Measurements from ENCODE around the gene LRRC1.

The LRRC1 gene

DNA sequence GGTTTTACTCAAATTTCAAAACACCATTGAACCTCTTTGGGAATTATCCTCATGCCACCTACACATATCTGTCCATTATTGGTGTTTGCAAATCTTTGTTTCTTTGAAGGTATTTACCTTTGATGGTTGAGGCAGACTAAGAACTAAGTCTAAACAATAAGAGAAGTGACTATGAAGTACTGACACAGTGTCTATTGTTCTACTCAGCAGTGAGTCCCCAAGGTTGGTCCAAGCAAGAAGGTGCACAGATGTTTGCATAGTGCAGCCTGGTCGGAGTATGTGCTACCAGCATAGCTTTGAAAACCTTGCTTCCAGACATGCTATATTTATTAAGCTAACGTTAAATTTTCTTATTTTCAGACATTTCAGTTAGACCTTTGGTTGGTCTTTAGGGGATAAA lies 19.5 kb downstream of the LRRC1 start:
- Histone ChIP-seq H3K36me3 (ENCODE audit: control insufficient read depth in 2 of 2, insufficient read depth in 1 of 2, low read length in 2 of 2) (no peaks in the 10 kb centered on the region), H3K9me3 (ENCODE audit: control insufficient read depth, insufficient read depth, low read depth, low read length) (no peaks in the 10 kb centered on the region), H3K4me3 (ENCODE audit: low read depth, low read length) (no peak overlapping the region), H3K4me1 (ENCODE audit: control insufficient read depth, insufficient read depth, low read length) (peaks cover 31% of the 10 kb centered on the region), H3K27ac (ENCODE audit: extremely low read depth, low read depth, low read length) (no peak overlapping the region)
- POLR2A ChIA-PET = interaction anchor here (1.4 kb wide), 1 partner anchor 21 kb away, joined by 4 read pairs; no protein-coding TSS in a partner anchor
- CTCF ChIA-PET = interaction anchor here (0.6 to 0.9 kb wide), 3 partner anchors 19 to 89 kb away, joined by 3 read pairs; partner anchors contain the start of gene LRRC1
- TF ChIP-seq ZNF398 (tag by site-specific recombination; IDR thresholded peaks at IDR 0.05) (no peak), ZNF658 (tag by site-specific recombination; IDR thresholded peaks at IDR 0.05) (no peak), PRDM6 (tag by site-specific recombination; IDR thresholded peaks at IDR 0.05) (no peak), ZNF571 (tag by site-specific recombination; IDR thresholded peaks at IDR 0.05) (no peak), ZNF223 (tag by site-specific recombination; IDR thresholded peaks at IDR 0.05) (no peak)
- TF ChIP-seq, protein P1, sequence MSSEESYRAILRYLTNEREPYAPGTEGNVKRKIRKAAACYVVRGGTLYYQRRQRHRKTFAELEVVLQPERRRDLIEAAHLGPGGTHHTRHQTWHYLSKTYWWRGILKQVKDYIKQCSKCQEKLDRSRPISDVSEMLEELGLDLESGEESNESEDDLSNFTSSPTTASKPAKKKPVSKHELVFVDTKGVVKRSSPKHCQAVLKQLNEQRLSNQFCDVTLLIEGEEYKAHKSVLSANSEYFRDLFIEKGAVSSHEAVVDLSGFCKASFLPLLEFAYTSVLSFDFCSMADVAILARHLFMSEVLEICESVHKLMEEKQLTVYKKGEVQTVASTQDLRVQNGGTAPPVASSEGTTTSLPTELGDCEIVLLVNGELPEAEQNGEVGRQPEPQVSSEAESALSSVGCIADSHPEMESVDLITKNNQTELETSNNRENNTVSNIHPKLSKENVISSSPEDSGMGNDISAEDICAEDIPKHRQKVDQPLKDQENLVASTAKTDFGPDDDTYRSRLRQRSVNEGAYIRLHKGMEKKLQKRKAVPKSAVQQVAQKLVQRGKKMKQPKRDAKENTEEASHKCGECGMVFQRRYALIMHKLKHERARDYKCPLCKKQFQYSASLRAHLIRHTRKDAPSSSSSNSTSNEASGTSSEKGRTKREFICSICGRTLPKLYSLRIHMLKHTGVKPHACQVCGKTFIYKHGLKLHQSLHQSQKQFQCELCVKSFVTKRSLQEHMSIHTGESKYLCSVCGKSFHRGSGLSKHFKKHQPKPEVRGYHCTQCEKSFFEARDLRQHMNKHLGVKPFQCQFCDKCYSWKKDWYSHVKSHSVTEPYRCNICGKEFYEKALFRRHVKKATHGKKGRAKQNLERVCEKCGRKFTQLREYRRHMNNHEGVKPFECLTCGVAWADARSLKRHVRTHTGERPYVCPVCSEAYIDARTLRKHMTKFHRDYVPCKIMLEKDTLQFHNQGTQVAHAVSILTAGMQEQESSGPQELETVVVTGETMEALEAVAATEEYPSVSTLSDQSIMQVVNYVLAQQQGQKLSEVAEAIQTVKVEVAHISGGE (tag by site-specific recombination; conservative IDR thresholded peaks at IDR 0.05; ENCODE audit: low read depth) = no peak

GRCh38 chr6:53815381-53816119 lies 20.7 kb downstream of the LRRC1 start:
- no peaks in the 10 kb centered on the region for H3K36me3 ChIP-seq (ENCODE audit: control insufficient read depth in 2 of 2, insufficient read depth in 1 of 2, low read length in 2 of 2)
- H3K27ac ChIP-seq (ENCODE audit: extremely low read depth, low read depth, low read length) = no peak overlapping the region
- TF ChIP-seq PRDM1 (tag by site-specific recombination; IDR thresholded peaks at IDR 0.05) = no peak
- TF ChIP-seq PRDM6 (tag by site-specific recombination; IDR thresholded peaks at IDR 0.05) = peak; percentile 23; the same call in 1 of the 2 replicates
- H3K4me1 ChIP-seq (ENCODE audit: control insufficient read depth, insufficient read depth, low read length) = peaks cover 29% of the 10 kb centered on the region
- no peaks in the 10 kb centered on the region for H3K9me3 ChIP-seq (ENCODE audit: control insufficient read depth, insufficient read depth, low read depth, low read length)
- H3K4me3 ChIP-seq (ENCODE audit: low read depth, low read length) = no peak overlapping the region
- CTCF ChIA-PET = interaction anchor here (0.6 to 1.4 kb wide), 6 partner anchors 10 to 322 kb away, joined by 3 to 6 read pairs (median 4); no protein-coding TSS in a partner anchor
- POLR2A ChIA-PET = no interaction called here

- no peaks in the 10 kb centered on the region for H3K9me3 ChIP-seq (ENCODE audit: control insufficient read depth, insufficient read depth, low read depth, low read length)
- H3K36me3 ChIP-seq (ENCODE audit: control insufficient read depth in 2 of 2, insufficient read depth in 1 of 2, low read length in 2 of 2) = no peaks in the 10 kb centered on the region
- CTCF ChIA-PET = no interaction called here
- 0 out of 2 replicates have a peak overlapping the region, but pooled peaks have one; percentile 7 for H3K27ac ChIP-seq (ENCODE audit: extremely low read depth, low read depth, low read length)
- POLR2A ChIA-PET = no interaction called here
- H3K4me3 ChIP-seq (ENCODE audit: low read depth, low read length) = no peak overlapping the region
- peaks cover 40% of the 10 kb centered on the region for H3K4me1 ChIP-seq (ENCODE audit: control insufficient read depth, insufficient read depth, low read length)
- TF ChIP-seq ZNF670 (tag by site-specific recombination; IDR thresholded peaks at IDR 0.05; ENCODE audit: low read depth) = no peak
- TF ChIP-seq ELK4 (IDR thresholded peaks at IDR 0.05; ENCODE audit: borderline replicate concordance, low read depth, low read length) = no peak
- TF ChIP-seq ZNF169 (tag by site-specific recombination; IDR thresholded peaks at IDR 0.05) = no peak
- TF ChIP-seq ZNF19 (tag by site-specific recombination; IDR thresholded peaks at IDR 0.05; ENCODE audit: low read depth) = no peak
- no peak for TF ChIP-seq ZNF362 (tag by site-specific recombination; IDR thresholded peaks at IDR 0.05)
- no peak for TF ChIP-seq TCF7L2 (IDR thresholded peaks at IDR 0.05; ENCODE audit: borderline replicate concordance, low read depth, low read length)
- no peak for TF ChIP-seq ZNF114 (tag by site-specific recombination; IDR thresholded peaks at IDR 0.05)
- no peak for TF ChIP-seq REPIN1 (tag by site-specific recombination; IDR thresholded peaks at IDR 0.05; ENCODE audit: low read depth)
- no peak for TF ChIP-seq SP3 (tag by site-specific recombination; IDR thresholded peaks at IDR 0.05)
- TF ChIP-seq FEZF1 (tag by site-specific recombination; IDR thresholded peaks at IDR 0.05) = no peak
These were observed 24.2 kb downstream of the LRRC1 start for GRCh38 chr6:53818858-53819609.

Measured in HEK293 (cell line).